Stimulated activated CD8-positive, alpha-beta memory T cell treated with anti-CD3 and anti-CD28 coated beads, Interleukin-7, amount 100 ng/mL, for 1 hour (primary cell): ENCODE results near the gene RILPL2.
"Not testable (repeated sequence)": the region's sequence is repeated elsewhere in the genome, so short reads cannot be mapped to it uniquely, and the experiment has no call there.

Source experiments
- DNase-seq, 2 donors: peaks; one replicate each; pipeline ENCODE4 v3.0.0-alpha.2; 2020; ENCODE audit warnings: low read depth in 2 of 2

RILPL2 gene

GRCh38 chr12:123384318-123384993 lies 52.0 kb downstream of the RILPL2 start:
- no peak for DNase-seq

GRCh38 chr12:123382684-123383083 lies 53.8 kb downstream of the RILPL2 start:
- DNase-seq, result no peak

GRCh38 chr12:123379391-123379790 lies 57.1 kb downstream of the RILPL2 start:
- DNase-seq, result no peak

GRCh38 chr12:123372415-123372814 lies 64.1 kb downstream of the RILPL2 start:
- not testable (repeated sequence) for DNase-seq

- DNase-seq, result not testable (repeated sequence)
Measured at GRCh38 chr12:123371667-123372368, 64.7 kb downstream of the RILPL2 start.

- no peak for DNase-seq
Measured at GRCh38 chr12:123369229-123369628, 67.3 kb downstream of the RILPL2 start.

- not testable (repeated sequence) for DNase-seq
Measured at GRCh38 chr12:123368431-123368830, 68.1 kb downstream of the RILPL2 start.

- DNase-seq, result no peak
Measured at GRCh38 chr12:123367511-123367910, 69.0 kb downstream of the RILPL2 start.
